Measurements from ENCODE around the gene BMPR1B.

- TF ChIP-seq CTCF (IDR thresholded peaks at IDR 0.05 in 2 of 3, conservative IDR thresholded peaks at IDR 0.05 in 1 of 3; ENCODE audit: insufficient read depth in 2 of 3, low read depth in 1 of 3, low read length in 3 of 3) = no peak
- TF ChIP-seq XRCC3 (IDR thresholded peaks at IDR 0.05) = no peak
- no peak for TF ChIP-seq NR3C1 (CRISPR knock-in tag; IDR thresholded peaks at IDR 0.05)
These were observed 212.9 kb downstream of the BMPR1B start for GRCh38 chr4:94970650-94971049.
